ENCODE results near the gene SASH1. TPM values are rescaled to one million over a fixed set of nuclear protein-coding genes. Genes with fewer than 3 reads are reported as not detected.

Gene SASH1
- total RNA-seq, 1 donor from 2014 or later: 70.2 TPM

GRCh38 chr6:148493424-148493823 lies 150.8 kb downstream of the SASH1 start:
- Histone ChIP-seq H3K4me1 (peaks cover 0 to 45% of the 10 kb centered on the region in 2 donors), H3K9me3 (no peaks in the 10 kb centered on the region), H3K27me3 (no peaks in the 10 kb centered on the region), H3K36me3 (peaks cover 0 to 3% of the 10 kb centered on the region in 2 donors), H3K27ac (peak overlapping the region; percentile 63 to 78), H3K4me3 (no peak overlapping the region)
- DNase-seq (ENCODE audit: low spot score in 2 of 2): no peak
- no peak for TF ChIP-seq CTCF (IDR thresholded peaks at IDR 0.05)
- intact Hi-C loops (cut with DNase I): loop anchor here (10.0 kb wide), 1 partner anchor 1949 kb away; the partner anchor contains the start of gene RAB32

GRCh38 chr6:148494226-148494625 lies 151.6 kb downstream of the SASH1 start:
- Histone ChIP-seq H3K36me3 (no peaks in the 10 kb centered on the region), H3K9me3 (no peaks in the 10 kb centered on the region), H3K27me3 (no peaks in the 10 kb centered on the region), H3K27ac (peak overlapping the region; percentile 63 to 78), H3K4me3 (no peak overlapping the region), H3K4me1 (peaks cover 0 to 45% of the 10 kb centered on the region in 2 donors)
- DNase-seq (ENCODE audit: low spot score in 2 of 2): no peak
- intact Hi-C loops (cut with DNase I): loop anchor here (2.0 to 10.0 kb wide), 2 partner anchors 17 to 1949 kb away; partner anchors contain the start of gene RAB32
- no peak for TF ChIP-seq CTCF (IDR thresholded peaks at IDR 0.05)

GRCh38 chr6:148495029-148495428 lies 152.4 kb downstream of the SASH1 start:
- Histone ChIP-seq H3K27me3 (no peaks in the 10 kb centered on the region), H3K9me3 (no peaks in the 10 kb centered on the region), H3K27ac (peak overlapping the region; percentile 63 to 78), H3K36me3 (no peaks in the 10 kb centered on the region), H3K4me3 (no peak overlapping the region), H3K4me1 (peaks cover 0 to 45% of the 10 kb centered on the region in 2 donors)
- DNase-seq (ENCODE audit: low spot score in 2 of 2): no peak
- no peak for TF ChIP-seq CTCF (IDR thresholded peaks at IDR 0.05)
- intact Hi-C loops (cut with DNase I): loop anchor here (2.0 to 10.0 kb wide), 2 partner anchors 16 to 1950 kb away; partner anchors contain the start of gene RAB32

GRCh38 chr6:148497257-148497656 lies 154.6 kb downstream of the SASH1 start:
- intact Hi-C loops (cut with DNase I): loop anchor here (1.0 to 10.0 kb wide), 2 partner anchors 28 to 1952 kb away; partner anchors contain the start of gene RAB32
- no peaks in the 10 kb centered on the region for H3K36me3 ChIP-seq
- no peaks in the 10 kb centered on the region for H3K9me3 ChIP-seq
- TF ChIP-seq CTCF (IDR thresholded peaks at IDR 0.05): no peak
- H3K27ac ChIP-seq: peak overlapping the region; percentile 63 to 78
- no peak overlapping the region for H3K4me3 ChIP-seq
- H3K4me1 ChIP-seq: peaks cover 0 to 54% of the 10 kb centered on the region in 2 donors
- no peak for DNase-seq (ENCODE audit: low spot score in 2 of 2)
- no peaks in the 10 kb centered on the region for H3K27me3 ChIP-seq

GRCh38 chr6:148497717-148498116 lies 155.1 kb downstream of the SASH1 start:
- Histone ChIP-seq H3K4me3 (no peak overlapping the region), H3K4me1 (peaks cover 0 to 57% of the 10 kb centered on the region in 2 donors), H3K27me3 (no peaks in the 10 kb centered on the region), H3K27ac (peak overlapping the region; percentile 63 to 78), H3K9me3 (no peaks in the 10 kb centered on the region), H3K36me3 (no peaks in the 10 kb centered on the region)
- TF ChIP-seq CTCF (IDR thresholded peaks at IDR 0.05): no peak
- intact Hi-C loops (cut with DNase I): loop anchor here (1.0 to 10.0 kb wide), 2 partner anchors 28 to 1953 kb away; partner anchors contain the start of gene RAB32
- no peak for DNase-seq (ENCODE audit: low spot score in 2 of 2)
